Measurements from ENCODE around the gene FBL. TPM values are rescaled to one million over a fixed set of nuclear protein-coding genes. Genes with fewer than 3 reads are reported as not detected.
"Not testable (repeated sequence)": the region's sequence is repeated elsewhere in the genome, so short reads cannot be mapped to it uniquely, and the experiment has no call there.

Gene FBL
- total and polyA plus RNA-seq, 2 of the 4 experiments (the other 2 are of a cell fraction), result 259 to 446 TPM

- DNase-seq; H2AK9ac ChIP-seq (replicated peaks; ENCODE audit: low read depth, low read length, poor library complexity); CTCF ChIA-PET; ATAC-seq (ENCODE audit: low read depth); intact Hi-C loops (cut with micrococcal nuclease); H4K5ac ChIP-seq (ENCODE audit: low read depth, low read length); H3K23ac ChIP-seq (ENCODE audit: low read depth, low read length); H3K4me3 ChIP-seq (ENCODE audit: insufficient read depth, low read depth, low read length); H3K36me3 ChIP-seq (ENCODE audit: control insufficient read depth, insufficient read depth, low read length); H3K56ac ChIP-seq (ENCODE audit: extremely low read depth, insufficient read depth, low read length); H3K27me3 ChIP-seq (ENCODE audit: control insufficient read depth, insufficient read depth, low read length); in situ Hi-C loops (cut with MboI; ENCODE audit: low sequenced_read_pairs); H3K4ac ChIP-seq (ENCODE audit: low read depth, low read length); H3K9me1 ChIP-seq (ENCODE audit: insufficient read depth, low read length); H2AFZ ChIP-seq (replicated peaks; ENCODE audit: low read length, poor library complexity); H2BK120ac ChIP-seq (ENCODE audit: low read depth, low read length); POLR2A ChIA-PET (ENCODE audit: unreplicated experiment); H3K4me1 ChIP-seq (ENCODE audit: control insufficient read depth, insufficient read depth, low read length); H3K14ac ChIP-seq (replicated peaks; ENCODE audit: low read depth, low read length); H2AK5ac ChIP-seq (ENCODE audit: low read depth, low read length); H3K9ac ChIP-seq (ENCODE audit: low read depth, low read length); H2BK15ac ChIP-seq (ENCODE audit: low read depth, low read length); H2BK20ac ChIP-seq (ENCODE audit: low read depth, low read length); H3K18ac ChIP-seq (ENCODE audit: low read depth, low read length); H4K91ac ChIP-seq (ENCODE audit: insufficient read depth, low read depth, low read length); H4K20me1 ChIP-seq (ENCODE audit: insufficient read depth, low read length); H3K9me3 ChIP-seq (ENCODE audit: control insufficient read depth, insufficient read depth, low read length); H3K27ac ChIP-seq (ENCODE audit: insufficient read depth, low read length); BruUV-seq (replicated peaks); H3K79me1 ChIP-seq (ENCODE audit: low read depth in 1 of 2, low read length in 2 of 2); H3K4me2 ChIP-seq (ENCODE audit: low read depth, low read length); dilution Hi-C loops (cut with HindIII; ENCODE audit: low sequenced_read_pairs, unreplicated experiment); H2BK5ac ChIP-seq (ENCODE audit: low read depth, low read length, poor library complexity, severe bottlenecking); H4K8ac ChIP-seq (ENCODE audit: low read depth in 2 of 2, low read length in 2 of 2): not testable (repeated sequence)
- 100% methylated on average over 1 of the region's 10 CpGs; no CpG with 5 or more reads in 1 of the 2 experiments for WGBS, 2 experiments (ENCODE audit: extremely low coverage in 2 of 2, insufficient read length in 1 of 2)
Measured at GRCh38 chr19:39882645-39883044, 36.5 kb upstream of the FBL start.
